ENCODE results near the gene NTHL1. TPM values are rescaled to one million over a fixed set of nuclear protein-coding genes. Genes with fewer than 3 reads are reported as not detected.
"Not testable (repeated sequence)": the region's sequence is repeated elsewhere in the genome, so short reads cannot be mapped to it uniquely, and the experiment has no call there.

The NTHL1 gene
- total RNA-seq, 1 donor from 2014 or later, result 33.2 TPM

- intact Hi-C loops (cut with micrococcal nuclease), result no loop called here
These were observed 4.5 kb downstream of the NTHL1 start for GRCh38 chr16:2042986-2043666.

GRCh38 chr16:2042171-2042985, 5.3 kb downstream of the NTHL1 start:
- intact Hi-C loops (cut with micrococcal nuclease), result no loop called here

GRCh38 chr16:2040787-2041522, 6.7 kb downstream of the NTHL1 start:
- intact Hi-C loops (cut with micrococcal nuclease), result no loop called here

GRCh38 chr16:2040041-2040786, 7.4 kb downstream of the NTHL1 start:
- intact Hi-C loops (cut with micrococcal nuclease), result no loop called here

GRCh38 chr16:2039274-2040031, 8.2 kb downstream of the NTHL1 start:
- intact Hi-C loops (cut with micrococcal nuclease), result no loop called here

- intact Hi-C loops (cut with micrococcal nuclease), result no loop called here
These were observed 9.0 kb downstream of the NTHL1 start for GRCh38 chr16:2038382-2039231.

GRCh38 chr16:2037647-2038381, 9.8 kb downstream of the NTHL1 start:
- intact Hi-C loops (cut with micrococcal nuclease), result no loop called here

- intact Hi-C loops (cut with micrococcal nuclease), result no loop called here
These were observed 10.5 kb downstream of the NTHL1 start for GRCh38 chr16:2037115-2037514.

GRCh38 chr16:2036200-2036966, 11.3 kb downstream of the NTHL1 start:
- intact Hi-C loops (cut with micrococcal nuclease), result no loop called here

GRCh38 chr16:2035431-2036199, 12.0 kb downstream of the NTHL1 start:
- intact Hi-C loops (cut with micrococcal nuclease), result no loop called here

- intact Hi-C loops (cut with micrococcal nuclease), result no loop called here
These were observed 12.8 kb downstream of the NTHL1 start for GRCh38 chr16:2034696-2035430.

- intact Hi-C loops (cut with micrococcal nuclease), result not testable (repeated sequence)
These were observed 13.5 kb downstream of the NTHL1 start for GRCh38 chr16:2033909-2034695.

- intact Hi-C loops (cut with micrococcal nuclease), result no loop called here
These were observed 14.4 kb downstream of the NTHL1 start for GRCh38 chr16:2033057-2033908.

GRCh38 chr16:2032285-2033056, 15.2 kb downstream of the NTHL1 start:
- intact Hi-C loops (cut with micrococcal nuclease), result no loop called here
